Progenitor cell of endocrine pancreas (in vitro differentiated cells): ENCODE data around the gene KCNH8. TPM values are rescaled to one million over a fixed set of nuclear protein-coding genes. Genes with fewer than 3 reads are reported as not detected.

Experiments used
- DNase-seq: peaks from one replicate; pipeline ENCODE4 v3.0.0; 2021; ENCODE audit warnings: low spot score; ENCODE audit not compliant: unreplicated experiment
- H3K27ac Mint-ChIP-seq: 2 replicates; pipeline ENCODE4 v1.8.0; 2021; ENCODE audit warnings: mild to moderate bottlenecking, moderate library complexity, mixed read lengths
- H3K27me3 Mint-ChIP-seq: 2 replicates; pipeline ENCODE4 v1.8.0; 2021; ENCODE audit warnings: mixed read lengths
- H3K36me3 Mint-ChIP-seq: 2 replicates; pipeline ENCODE4 v1.8.0; 2022; ENCODE audit warnings: mixed read lengths; ENCODE audit not compliant: insufficient read depth
- H3K4me1 Mint-ChIP-seq: 2 replicates; pipeline ENCODE4 v1.8.0; 2021; ENCODE audit warnings: low read depth, mixed read lengths
- H3K4me3 Mint-ChIP-seq: 2 replicates; pipeline ENCODE4 v1.8.0; 2021; ENCODE audit warnings: low read depth, mild to moderate bottlenecking, moderate library complexity, mixed read lengths
- H3K9me3 Mint-ChIP-seq: 2 replicates; pipeline ENCODE4 v1.8.0; 2021; ENCODE audit warnings: low read depth, mixed read lengths
- CTCF ChIP-seq: fragments of 200-600 bp; sonication (generic); IDR thresholded peaks from one replicate; pipeline ENCODE4 v1.5.0; 2021; ENCODE audit warnings: antibody characterized with exemption, mild to moderate bottlenecking; ENCODE audit not compliant: unreplicated experiment
- total RNA-seq: library from RNA; stranded (reverse); gene quantifications from 2 replicates; pipeline ENCODE4 v1.2.1, GENCODE V29; 2021

Gene KCNH8
- total RNA-seq, 1 donor from 2014 or later, result 10.0 TPM

- H3K27ac Mint-ChIP-seq, result no peak overlapping the region
- no peaks in the 10 kb centered on the region for H3K36me3 Mint-ChIP-seq
- TF ChIP-seq CTCF, result no peak
Observed at GRCh38 chr3:19295208-19295607, 146.9 kb downstream of the KCNH8 start.

GRCh38 chr3:19331931-19332330 is 183.6 kb downstream of the KCNH8 start:
- no peak for DNase-seq
- Mint-ChIP-seq H3K27ac (no peak overlapping the region), H3K36me3 (no peaks in the 10 kb centered on the region), H3K4me1 (peaks cover 5% of the 10 kb centered on the region), H3K9me3 (no peaks in the 10 kb centered on the region), H3K4me3 (no peak overlapping the region), H3K27me3 (no peaks in the 10 kb centered on the region)
- TF ChIP-seq CTCF, result no peak

More at GRCh38 chr3:19295208-19295607, 146.9 kb downstream of the KCNH8 start:
- Mint-ChIP-seq H3K9me3 (no peaks in the 10 kb centered on the region), H3K4me3 (no peak overlapping the region), H3K4me1 (peaks cover 2% of the 10 kb centered on the region), H3K27me3 (no peaks in the 10 kb centered on the region)
- DNase-seq, result no peak

- Mint-ChIP-seq H3K9me3 (no peaks in the 10 kb centered on the region), H3K27ac (no peak overlapping the region), H3K4me1 (peaks cover 5% of the 10 kb centered on the region), H3K27me3 (no peaks in the 10 kb centered on the region), H3K4me3 (no peak overlapping the region), H3K36me3 (no peaks in the 10 kb centered on the region)
- no peak for TF ChIP-seq CTCF
- no peak for DNase-seq
Observed at GRCh38 chr3:19334120-19334519, 185.8 kb downstream of the KCNH8 start.

- Mint-ChIP-seq H3K27ac (no peak overlapping the region), H3K36me3 (no peaks in the 10 kb centered on the region), H3K9me3 (no peaks in the 10 kb centered on the region), H3K27me3 (no peaks in the 10 kb centered on the region), H3K4me3 (no peak overlapping the region), H3K4me1 (peaks cover 2% of the 10 kb centered on the region)
- DNase-seq, result no peak
- no peak for TF ChIP-seq CTCF
Observed at GRCh38 chr3:19338769-19339168, 190.5 kb downstream of the KCNH8 start.

- Mint-ChIP-seq H3K27me3 (no peaks in the 10 kb centered on the region), H3K36me3 (no peaks in the 10 kb centered on the region), H3K9me3 (no peaks in the 10 kb centered on the region), H3K4me3 (no peak overlapping the region), H3K4me1 (no peaks in the 10 kb centered on the region), H3K27ac (no peak overlapping the region)
- TF ChIP-seq CTCF, result no peak
- DNase-seq, result no peak
Observed at GRCh38 chr3:19342389-19342788, 194.1 kb downstream of the KCNH8 start.
